Measurements from ENCODE around the gene PHLDA1. TPM values are rescaled to one million over a fixed set of nuclear protein-coding genes. Genes with fewer than 3 reads are reported as not detected.

The PHLDA1 gene
- total and polyA plus RNA-seq, 10 of the 15 experiments (the other 5 are each of a cell fraction or from before 2014, with no cell fraction given), result 0.66 to 14.2 (median 1.3) TPM

- FAIRE-seq (no peak), ATAC-seq (no peak), DNase-seq (ENCODE audit: low read depth, low spot score) (no peak)
- no peak overlapping the region for H3K9ac ChIP-seq (ENCODE audit: control insufficient read depth, insufficient read depth, low read length)
- no TSS peak for BruUV-seq (replicated peaks)
- H3K27ac ChIP-seq (ENCODE audit: control insufficient read depth, insufficient read depth), result no peak overlapping the region
- 100% methylated on average over 2 of the region's 2 CpGs for WGBS (ENCODE audit: insufficient coverage, insufficient replicate concordance, low lambda C conversion rate, missing lambda C conversion rate)
- ChIA-PET CTCF (interaction anchor here (0.8 to 2.2 kb wide), 7 partner anchors 10 to 730 kb away, joined by 3 to 6 read pairs (median 3); no protein-coding TSS in a partner anchor), RAD21 (ENCODE audit: unreplicated experiment) (interaction anchor here (1.0 to 1.3 kb wide), 2 partner anchors 14 to 292 kb away, joined by 3 to 4 read pairs; no protein-coding TSS in a partner anchor), SMC1A (ENCODE audit: uncharacterized antibody, unreplicated experiment) (interaction anchor here (0.7 to 2.6 kb wide), 6 partner anchors 12 to 238 kb away, joined by 3 to 6 read pairs (median 3); no protein-coding TSS in a partner anchor), POLR2A (interaction anchor here (0.5 to 0.8 kb wide), 2 partner anchors 14 to 505 kb away, joined by 3 read pairs; no protein-coding TSS in a partner anchor)
- H3K36me3 ChIP-seq (ENCODE audit: control insufficient read depth in 2 of 2, insufficient read depth in 2 of 2, low read length in 1 of 2), result peaks cover 9 to 25% of the 10 kb centered on the region in 2 experiments
- H3K4me3 ChIP-seq, result no peak overlapping the region
- TF ChIP-seq POLR2AphosphoS5 (IDR thresholded peaks at IDR 0.05; ENCODE audit: low read length), result no peak
- TF ChIP-seq IRF5 (IDR thresholded peaks at IDR 0.05; ENCODE audit: borderline replicate concordance), result no peak
- TF ChIP-seq TARDBP (IDR thresholded peaks at IDR 0.05; ENCODE audit: borderline replicate concordance), result no peak
- no peak for TF ChIP-seq NKRF (conservative IDR thresholded peaks at IDR 0.05)
- no peak for TF ChIP-seq BRCA1 (IDR thresholded peaks at IDR 0.05; ENCODE audit: low read depth, low read length)
- no peak for TF ChIP-seq BCLAF1 (IDR thresholded peaks at IDR 0.05)
- TF ChIP-seq ZNF592 (IDR thresholded peaks at IDR 0.05), result no peak
- no peak for TF ChIP-seq E4F1 (IDR thresholded peaks at IDR 0.05; ENCODE audit: borderline replicate concordance, partially characterized antibody)
- intact Hi-C loops (cut with micrococcal nuclease; ENCODE audit: unreplicated experiment) (no loop called here), in situ Hi-C loops (cut with MboI) (no loop called here)
- no peak overlapping the region for H2AFZ ChIP-seq (ENCODE audit: control insufficient read depth, low read depth, low read length)
- no peaks in the 10 kb centered on the region for H3K9me3 ChIP-seq (replicated peaks; ENCODE audit: control insufficient read depth, insufficient read depth, low read length)
- no peaks in the 10 kb centered on the region for H3K4me1 ChIP-seq (ENCODE audit: control insufficient read depth, insufficient read depth, low read length)
- no peak overlapping the region for H3K4me2 ChIP-seq (ENCODE audit: control insufficient read depth, insufficient read depth)
- H4K20me1 ChIP-seq (ENCODE audit: control insufficient read depth, insufficient read depth), result no peaks in the 10 kb centered on the region
- no peaks in the 10 kb centered on the region; the same call in 1 of the 2 replicates for H3K79me2 ChIP-seq (ENCODE audit: control insufficient read depth, insufficient read depth, low read length)
- H3K27me3 ChIP-seq (replicated peaks in 1 of 2; ENCODE audit: control insufficient read depth in 2 of 2, insufficient read depth in 2 of 2, low read length in 1 of 2), result no peaks in the 10 kb centered on the region
These were observed 23.8 kb upstream of the PHLDA1 start for GRCh38 chr12:76055393-76055792.
